Measurements from ENCODE around the gene TRMT11.

GRCh38 chr6:125966569-125966968 lies 19.8 kb upstream of the TRMT11 start:
- no peak for TF ChIP-seq ZNF239 (tag by site-specific recombination; IDR thresholded peaks at IDR 0.05)
- no peak for TF ChIP-seq HOXC10 (CRISPR knock-in tag; IDR thresholded peaks at IDR 0.05)
- TF ChIP-seq ZNF658 (tag by site-specific recombination; IDR thresholded peaks at IDR 0.05): no peak
- TF ChIP-seq CTCF (tag by site-specific recombination; IDR thresholded peaks at IDR 0.05): no peak
- TF ChIP-seq ZNF266 (tag by site-specific recombination; IDR thresholded peaks at IDR 0.05; ENCODE audit: low read depth): no peak
